GM18858 (cell line): ENCODE measurements around the gene ELOVL2.
"Not testable (repeated sequence)": the region's sequence is repeated elsewhere in the genome, so short reads cannot be mapped to it uniquely, and the experiment has no call there.

ENCODE experiments used
- ATAC-seq: cut with Tn5 transposase; IDR thresholded peaks from one replicate; pipeline ENCODE4 v1.9.1; 2021; ENCODE audit not compliant: unreplicated experiment

ELOVL2 gene

GRCh38 chr6:11043961-11044711, at the start of gene ELOVL2:
Gene ELOVL2 (minus strand): TSS chr6:11044305. CDS start chr6:11044230, 75 bp downstream.
- no peak for ATAC-seq

GRCh38 chr6:11093376-11093625, 49.2 kb upstream of the ELOVL2 start:
- peak; percentile 12 for ATAC-seq

- ATAC-seq = peak; percentile 26
Observed at GRCh38 chr6:11092668-11093375, 48.7 kb upstream of the ELOVL2 start.

- ATAC-seq = not testable (repeated sequence)
Observed at GRCh38 chr6:11091141-11091540, 47.0 kb upstream of the ELOVL2 start.

GRCh38 chr6:11089695-11090094, 45.6 kb upstream of the ELOVL2 start:
- ATAC-seq = no peak

GRCh38 chr6:11087141-11087812, 43.2 kb upstream of the ELOVL2 start:
- ATAC-seq = not testable (repeated sequence)

- no peak for ATAC-seq
Observed at GRCh38 chr6:11085758-11086435, 41.8 kb upstream of the ELOVL2 start.

- ATAC-seq = no peak
Observed at GRCh38 chr6:11083956-11084355, 39.9 kb upstream of the ELOVL2 start.

GRCh38 chr6:11083491-11083890, 39.4 kb upstream of the ELOVL2 start:
- ATAC-seq = no peak

GRCh38 chr6:11080296-11080695, 36.2 kb upstream of the ELOVL2 start:
- ATAC-seq = no peak

GRCh38 chr6:11078266-11078665, 34.2 kb upstream of the ELOVL2 start:
- no peak for ATAC-seq

GRCh38 chr6:11076540-11076939, 32.4 kb upstream of the ELOVL2 start:
- ATAC-seq = no peak

GRCh38 chr6:11072101-11072500, 28.0 kb upstream of the ELOVL2 start:
- no peak for ATAC-seq

GRCh38 chr6:11069760-11070159, 25.7 kb upstream of the ELOVL2 start:
- no peak for ATAC-seq

GRCh38 chr6:11067348-11067747, 23.2 kb upstream of the ELOVL2 start:
- ATAC-seq = no peak

GRCh38 chr6:11066505-11067347, 22.6 kb upstream of the ELOVL2 start:
- ATAC-seq = no peak

GRCh38 chr6:11065436-11066202, 21.5 kb upstream of the ELOVL2 start:
- ATAC-seq = no peak

- no peak for ATAC-seq
Observed at GRCh38 chr6:11064836-11065235, 20.7 kb upstream of the ELOVL2 start.

- no peak for ATAC-seq
Observed at GRCh38 chr6:11062715-11063114, 18.6 kb upstream of the ELOVL2 start.

GRCh38 chr6:11062083-11062482, 18.0 kb upstream of the ELOVL2 start:
- ATAC-seq = no peak
